Spinal cord (tissue), 10 donors: ENCODE measurements around the gene AP1B1. TPM values are rescaled to one million over a fixed set of nuclear protein-coding genes. Genes with fewer than 3 reads are reported as not detected.

ENCODE experiments used
- DNase-seq, 6 donors: peaks; one replicate each; pipeline versions ENCODE4 v3.0.0 to v3.0.0-alpha.2; 2013 to 2015; ENCODE audit warnings: low spot score in 6 of 6, low read depth in 4 of 6
- H3K27ac ChIP-seq: one replicate; pipeline ENCODE4 v1.5.1; 2013; ENCODE audit warnings: low read depth, low read length, control low read depth
- H3K27me3 ChIP-seq: one replicate; pipeline ENCODE4 v1.6.1; 2013; ENCODE audit warnings: low read length; ENCODE audit not compliant: control insufficient read depth, insufficient read depth
- H3K36me3 ChIP-seq: one replicate; pipeline ENCODE4 v1.6.1; 2013; ENCODE audit warnings: low read length; ENCODE audit not compliant: control insufficient read depth, insufficient read depth
- H3K4me1 ChIP-seq: one replicate; pipeline ENCODE4 v1.6.1; 2013; ENCODE audit warnings: low read length; ENCODE audit not compliant: control insufficient read depth, insufficient read depth
- H3K4me3 ChIP-seq: one replicate; pipeline ENCODE4 v1.5.1; 2013; ENCODE audit warnings: low read depth, low read length, control low read depth
- H3K9me3 ChIP-seq: one replicate; pipeline ENCODE4 v1.6.1; 2013; ENCODE audit warnings: low read length; ENCODE audit not compliant: control insufficient read depth, insufficient read depth
- WGBS: methylation state at CpG from one replicate; pipeline ENCODE4 v1.1.5; 2013; ENCODE audit warnings: missing lambda C conversion rate; ENCODE audit not compliant: insufficient coverage; 5-methylcytosine and 5-hydroxymethylcytosine counted together
- polyA plus RNA-seq, 2 donors: library from polyadenylated mRNA; unstranded; fragments of 120-200 nt; gene quantifications; one replicate each; pipeline ENCODE4 v1.2.1, GENCODE V29; 2013; ENCODE audit not compliant: insufficient read length in 2 of 2
- total RNA-seq, 2 donors: library from RNA; depleted of rRNA in 1 of 2; stranded (reverse); fragments of 120-200 nt in 1 of 2; fragments of >200 nt in 1 of 2; gene quantifications; one replicate each; pipeline versions ENCODE4 v1.2.3 to v1.2.4, GENCODE V29; 2013 to 2014
- donor health status: healthy.

AP1B1 gene
- total and polyA plus RNA-seq, 4 donors: 52.2 to 80.0 (median 67.4) TPM

DNA sequence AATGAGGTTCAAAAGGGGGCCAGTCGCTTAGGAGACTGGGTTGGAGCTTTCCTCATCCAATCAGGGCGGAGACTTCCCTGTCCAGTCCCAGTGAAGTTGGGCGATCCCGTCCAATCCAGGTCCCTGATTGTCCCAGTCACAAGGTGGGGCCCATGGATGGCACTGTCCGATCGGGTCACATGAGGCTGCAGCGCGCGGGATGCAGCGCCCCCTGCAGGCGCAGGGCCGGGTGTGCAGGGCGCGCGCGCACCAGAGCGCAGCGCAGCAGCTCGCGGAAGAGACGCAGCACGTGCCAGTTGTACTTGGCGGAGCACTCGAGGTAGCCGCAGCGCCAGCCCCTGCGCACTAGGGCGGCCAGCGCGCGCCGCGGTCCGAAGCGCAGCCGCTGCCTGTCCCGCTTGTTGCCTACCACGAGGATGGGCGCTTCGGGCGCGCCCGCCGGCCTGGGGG lies 75.2 kb downstream of the AP1B1 start:
- Histone ChIP-seq H3K27ac (no peak overlapping the region), H3K4me3 (no peak overlapping the region), H3K36me3 (peaks cover 40% of the 10 kb centered on the region), H3K9me3 (no peaks in the 10 kb centered on the region), H3K4me1 (peaks cover 75% of the 10 kb centered on the region), H3K27me3 (peaks cover 52% of the 10 kb centered on the region)
- DNase-seq: peak in 2 of 6 donors; percentile 54 to 73
- 8% methylated on average over 44 of the region's 44 CpGs for WGBS

DNA sequence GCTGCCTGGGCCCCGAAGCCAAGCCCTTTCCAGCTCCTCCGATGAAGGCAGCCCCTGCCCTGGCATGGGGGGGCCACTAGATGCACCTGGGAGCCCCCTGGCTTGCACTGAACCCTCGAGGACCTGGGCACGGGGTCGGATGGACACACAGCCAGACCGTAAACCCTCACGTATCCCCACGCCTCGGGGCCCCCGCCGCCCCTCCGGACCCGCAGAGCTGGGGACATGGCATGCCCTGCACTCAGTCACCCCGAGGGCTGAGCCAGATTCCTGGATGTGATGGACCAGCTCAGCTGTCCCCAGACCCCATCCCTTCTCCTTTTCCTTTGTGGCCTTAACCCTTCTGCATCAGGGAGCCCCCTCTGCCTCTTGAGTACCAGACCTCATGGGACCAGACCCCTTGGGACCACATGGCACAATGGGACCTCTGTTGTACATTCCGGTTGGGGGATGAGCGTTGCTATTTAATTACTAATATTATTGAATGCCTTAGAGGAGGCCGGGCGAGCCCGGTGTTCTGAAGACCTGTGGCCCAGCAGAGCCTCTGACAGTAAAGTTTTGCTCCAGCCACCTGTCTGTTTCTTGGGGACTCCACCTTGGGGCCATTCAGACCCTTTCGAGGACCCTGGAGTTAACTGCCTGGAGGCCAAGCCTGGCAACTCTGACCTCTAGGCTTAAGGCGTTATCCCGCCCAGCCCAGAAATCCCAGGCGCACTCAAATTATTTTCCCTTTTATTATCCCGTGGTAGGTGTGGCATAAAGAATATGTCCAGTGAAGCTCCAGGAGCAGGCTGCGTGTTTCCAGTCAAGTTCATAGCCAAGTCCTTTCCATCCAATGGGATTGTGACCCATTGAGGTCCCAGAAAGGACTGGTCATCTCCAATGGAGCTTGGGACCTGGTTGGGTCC lies 75.9 kb downstream of the AP1B1 start:
- Histone ChIP-seq H3K4me1 (peaks cover 77% of the 10 kb centered on the region), H3K9me3 (no peaks in the 10 kb centered on the region), H3K36me3 (peaks cover 44% of the 10 kb centered on the region), H3K4me3 (no peak overlapping the region), H3K27me3 (peaks cover 52% of the 10 kb centered on the region), H3K27ac (no peak overlapping the region)
- WGBS: 92% methylated on average over 20 of the region's 25 CpGs
- no peak for DNase-seq

- peak overlapping the region; percentile 42 for H3K27ac ChIP-seq
- peaks cover 48% of the 10 kb centered on the region for H3K27me3 ChIP-seq
- peaks cover 81% of the 10 kb centered on the region for H3K4me1 ChIP-seq
- no peak overlapping the region for H3K4me3 ChIP-seq
- peaks cover 44% of the 10 kb centered on the region for H3K36me3 ChIP-seq
- no peaks in the 10 kb centered on the region for H3K9me3 ChIP-seq
- WGBS: 49% methylated on average over 47 of the region's 50 CpGs
- no peak for DNase-seq
Measured at GRCh38 chr22:29311464-29312217, 76.7 kb downstream of the AP1B1 start.

DNA sequence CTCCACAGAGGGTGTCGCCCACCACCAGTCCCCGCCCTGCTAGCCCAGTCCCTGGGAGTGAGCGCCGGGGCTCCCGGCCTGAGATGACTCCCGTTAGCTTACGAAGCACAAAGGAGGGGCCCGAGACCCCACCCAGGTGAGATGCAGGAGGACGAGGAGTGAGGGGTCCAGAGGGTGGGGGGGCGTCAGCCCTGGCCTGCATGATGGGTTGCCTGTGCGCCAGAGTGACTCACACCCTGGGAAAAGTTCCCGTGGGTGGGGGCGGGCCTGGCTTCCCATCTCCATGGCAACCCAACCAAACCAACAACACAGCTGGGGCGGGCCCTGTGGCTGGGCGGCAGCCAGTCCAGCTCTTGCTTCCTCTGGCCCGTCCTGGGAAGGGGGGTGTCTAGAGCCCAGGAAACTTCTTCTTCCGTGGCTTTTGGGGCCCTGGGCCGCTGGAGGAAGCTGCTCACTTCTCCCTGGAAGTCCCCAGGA lies 77.5 kb downstream of the AP1B1 start:
- peaks cover 44% of the 10 kb centered on the region for H3K36me3 ChIP-seq
- H3K9me3 ChIP-seq: no peaks in the 10 kb centered on the region
- H3K27ac ChIP-seq: peak overlapping the region; percentile 69
- peaks cover 87% of the 10 kb centered on the region for H3K4me1 ChIP-seq
- 25% methylated on average over 13 of the region's 18 CpGs for WGBS
- DNase-seq: peak in 5 of 6 donors; percentile 60 to 95 (median 75)
- H3K4me3 ChIP-seq: no peak overlapping the region
- H3K27me3 ChIP-seq: peaks cover 41% of the 10 kb centered on the region

DNA sequence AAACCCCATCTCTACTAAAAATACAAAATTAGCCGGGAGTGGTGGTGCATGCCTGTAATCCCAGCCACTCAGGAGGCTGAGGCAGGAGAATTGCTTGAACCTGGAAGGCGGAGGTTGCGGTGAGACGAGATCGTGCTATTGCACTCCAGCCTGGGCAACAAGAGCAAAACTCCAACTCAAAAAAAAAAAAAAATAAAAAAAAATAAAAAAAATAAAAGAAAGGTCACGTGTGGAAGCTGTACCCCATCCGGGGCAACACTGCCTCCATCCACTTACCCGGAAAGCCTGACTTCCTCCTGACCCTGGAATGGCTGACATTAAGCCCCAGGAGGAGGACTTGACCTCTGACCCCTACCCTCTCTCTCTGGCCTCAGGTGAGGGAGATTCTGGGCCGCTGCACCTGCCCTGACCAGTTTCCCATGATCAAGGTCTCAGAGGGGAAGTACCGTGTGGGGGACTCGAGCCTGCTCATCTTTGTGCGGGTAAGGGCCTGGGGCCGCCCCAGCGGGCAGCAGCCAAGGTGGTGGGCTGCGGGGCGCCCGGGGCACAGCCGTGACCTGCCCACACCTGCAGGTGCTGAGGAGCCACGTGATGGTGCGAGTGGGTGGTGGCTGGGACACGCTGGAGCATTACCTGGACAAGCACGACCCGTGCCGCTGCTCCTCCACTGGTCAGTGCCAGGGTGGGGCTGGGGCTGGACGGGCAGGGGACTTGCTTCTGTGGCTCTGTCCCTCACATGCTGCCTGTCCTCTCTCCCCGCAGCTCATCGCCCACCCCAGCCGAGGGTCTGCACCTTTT lies 78.1 kb downstream of the AP1B1 start:
- Histone ChIP-seq H3K36me3 (peaks cover 44% of the 10 kb centered on the region), H3K27me3 (peaks cover 39% of the 10 kb centered on the region), H3K4me1 (peaks cover 90% of the 10 kb centered on the region), H3K4me3 (no peak overlapping the region), H3K9me3 (no peaks in the 10 kb centered on the region), H3K27ac (peak overlapping the region; percentile 69)
- no peak for DNase-seq
- 77% methylated on average over 23 of the region's 28 CpGs for WGBS

DNA sequence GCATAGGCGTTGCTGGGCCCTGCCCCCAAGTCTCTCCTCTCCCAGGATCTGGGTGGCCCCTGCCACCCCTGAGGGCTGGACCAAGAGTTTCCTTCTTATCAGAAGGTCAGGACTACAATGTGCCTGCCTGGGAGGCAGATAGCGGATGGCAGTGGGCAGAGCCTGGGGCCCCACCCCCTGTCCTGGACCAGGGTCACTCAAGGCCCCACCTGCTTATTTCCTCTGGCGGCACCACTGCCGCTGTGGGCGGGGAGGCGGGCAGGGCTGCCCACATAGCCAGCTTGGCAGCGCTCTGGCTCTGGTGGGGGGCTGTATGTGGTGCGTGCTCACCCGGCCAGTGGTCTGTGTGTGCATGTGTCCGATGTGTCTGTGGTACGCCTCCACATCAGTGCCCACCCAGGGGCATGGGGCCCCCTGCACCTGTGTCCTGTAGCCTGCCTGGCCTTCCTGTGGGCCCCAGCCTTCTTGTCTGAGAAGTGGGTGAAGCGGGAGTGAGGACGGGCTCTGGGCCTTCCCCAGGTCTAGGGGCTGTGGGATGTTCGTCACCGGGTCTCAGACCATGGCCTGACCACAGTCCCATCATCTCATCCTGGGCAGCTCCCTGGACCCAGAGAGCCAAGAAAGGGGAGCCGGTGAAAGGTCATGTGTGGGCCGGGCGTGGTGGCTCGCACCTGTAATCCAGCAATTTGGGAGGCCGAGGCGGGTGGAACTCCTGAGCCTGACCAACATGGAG lies 78.9 kb downstream of the AP1B1 start:
- Histone ChIP-seq H3K9me3 (no peaks in the 10 kb centered on the region), H3K36me3 (peaks cover 44% of the 10 kb centered on the region), H3K27ac (no peak overlapping the region), H3K4me1 (peaks cover 88% of the 10 kb centered on the region), H3K27me3 (peaks cover 34% of the 10 kb centered on the region), H3K4me3 (no peak overlapping the region)
- no peak for DNase-seq
- WGBS: 82% methylated on average over 17 of the region's 21 CpGs

- H3K4me1 ChIP-seq: peaks cover 81% of the 10 kb centered on the region
- no peak overlapping the region for H3K4me3 ChIP-seq
- H3K9me3 ChIP-seq: no peaks in the 10 kb centered on the region
- WGBS: 78% methylated on average over 13 of the region's 13 CpGs
- H3K27ac ChIP-seq: no peak overlapping the region
- DNase-seq: no peak
- peaks cover 27% of the 10 kb centered on the region for H3K27me3 ChIP-seq
- H3K36me3 ChIP-seq: peaks cover 44% of the 10 kb centered on the region
Measured at GRCh38 chr22:29308791-29309262, 79.5 kb downstream of the AP1B1 start.

DNA sequence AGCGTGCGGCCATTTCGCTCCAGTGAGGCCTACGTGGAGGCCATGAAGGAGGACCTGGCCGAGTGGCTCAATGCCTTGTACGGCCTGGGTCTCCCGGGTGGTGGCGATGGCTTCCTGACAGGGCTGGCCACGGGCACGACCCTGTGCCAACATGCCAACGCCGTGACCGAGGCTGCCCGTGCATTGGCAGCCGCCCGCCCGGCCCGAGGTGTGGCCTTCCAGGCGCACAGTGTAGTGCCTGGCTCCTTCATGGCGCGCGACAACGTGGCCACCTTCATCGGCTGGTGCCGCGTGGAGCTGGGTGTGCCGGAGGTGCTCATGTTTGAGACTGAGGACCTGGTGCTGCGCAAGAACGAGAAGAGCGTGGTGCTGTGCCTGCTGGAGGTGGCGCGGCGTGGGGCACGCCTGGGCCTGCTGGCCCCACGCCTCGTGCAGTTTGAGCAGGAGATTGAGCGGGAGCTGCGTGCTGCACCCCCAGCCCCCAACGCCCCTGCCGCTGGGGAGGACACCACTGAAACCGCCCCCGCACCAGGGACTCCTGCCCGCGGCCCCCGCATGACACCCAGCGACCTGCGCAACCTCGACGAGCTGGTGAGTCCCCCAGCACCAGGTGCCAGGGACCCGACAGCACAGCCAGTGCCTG lies 80.1 kb downstream of the AP1B1 start:
- H3K27ac ChIP-seq: no peak overlapping the region
- peaks cover 44% of the 10 kb centered on the region for H3K36me3 ChIP-seq
- H3K4me3 ChIP-seq: no peak overlapping the region

More for the DNA sequence above, 80.1 kb downstream of the AP1B1 start:
- 87% methylated on average over 50 of the region's 50 CpGs for WGBS
- Histone ChIP-seq H3K4me1 (peaks cover 78% of the 10 kb centered on the region), H3K27me3 (peaks cover 22% of the 10 kb centered on the region), H3K9me3 (no peaks in the 10 kb centered on the region)
- DNase-seq: no peak
